Measurements from ENCODE around the gene BDH2. TPM values are rescaled to one million over a fixed set of nuclear protein-coding genes. Genes with fewer than 3 reads are reported as not detected.

The BDH2 gene
- total and polyA plus RNA-seq, 2 of the 4 experiments (the other 2 are of a cell fraction): 49.7 to 52.2 TPM

GRCh38 chr4:103097112-103097511 lies 2.5 kb downstream of the BDH2 start:
- intact Hi-C loops (cut with micrococcal nuclease) (loop anchor here (10.0 kb wide), 1 partner anchor 752 kb away; the partner anchor contains the start of gene SLC39A8), in situ Hi-C loops (cut with MboI; ENCODE audit: low sequenced_read_pairs) (loop anchor here (10.0 kb wide), 1 partner anchor 652 kb away; no protein-coding TSS in a partner anchor), dilution Hi-C loops (cut with HindIII; ENCODE audit: low sequenced_read_pairs, unreplicated experiment) (no loop called here)
- H4K5ac ChIP-seq (ENCODE audit: low read depth, low read length): no peak overlapping the region
- no peak overlapping the region for H3K23ac ChIP-seq (ENCODE audit: low read depth, low read length)
- no CpG with 5 or more reads among the region's 2 CpGs for WGBS, 2 experiments (ENCODE audit: extremely low coverage in 2 of 2, insufficient read length in 1 of 2)
- no peaks in the 10 kb centered on the region for H3K9me3 ChIP-seq (ENCODE audit: control insufficient read depth, insufficient read depth, low read length)
- no peaks in the 10 kb centered on the region for H4K20me1 ChIP-seq (ENCODE audit: insufficient read depth, low read length)
- BruUV-seq (replicated peaks): no TSS peak
- peaks cover 15 to 21% of the 10 kb centered on the region in 2 experiments for H3K79me1 ChIP-seq (ENCODE audit: low read depth in 1 of 2, low read length in 2 of 2)
- H3K27me3 ChIP-seq (ENCODE audit: control insufficient read depth, insufficient read depth, low read length): no peaks in the 10 kb centered on the region
- DNase-seq (no peak), ATAC-seq (ENCODE audit: low read depth) (no peak)
- no peak overlapping the region for H3K14ac ChIP-seq (replicated peaks; ENCODE audit: low read depth, low read length)
- H3K4me2 ChIP-seq (ENCODE audit: low read depth, low read length): no peak overlapping the region
- TF ChIP-seq RCOR1 (IDR thresholded peaks at IDR 0.05; ENCODE audit: insufficient replicate concordance, low read length) (no peak), POLR2A (IDR thresholded peaks at IDR 0.05; ENCODE audit: low read depth, low read length) (no peak), USF2 (IDR thresholded peaks at IDR 0.05; ENCODE audit: low read depth, low read length) (no peak), FOS (IDR thresholded peaks at IDR 0.05; ENCODE audit: low read depth, low read length) (no peak), RAD21 (IDR thresholded peaks at IDR 0.05; ENCODE audit: low read length) (no peak), BHLHE40 (IDR thresholded peaks at IDR 0.05; ENCODE audit: low read depth, low read length) (no peak), NFE2L2 (IDR thresholded peaks at IDR 0.05; ENCODE audit: low read depth, low read length) (no peak), MXI1 (IDR thresholded peaks at IDR 0.05; ENCODE audit: borderline replicate concordance, low read depth, low read length) (no peak), MAZ (IDR thresholded peaks at IDR 0.05; ENCODE audit: borderline replicate concordance, low read depth, low read length) (no peak), RFX5 (IDR thresholded peaks at IDR 0.05; ENCODE audit: low read depth, low read length) (no peak), CHD1 (IDR thresholded peaks at IDR 0.05; ENCODE audit: low read depth, low read length) (no peak), CTCF (conservative IDR thresholded peaks at IDR 0.05; ENCODE audit: low read depth, low read length) (no peak), MAFK (IDR thresholded peaks at IDR 0.05; ENCODE audit: low read depth, low read length) (no peak), CEBPB (IDR thresholded peaks at IDR 0.05; ENCODE audit: low read depth, low read length) (no peak), SMC3 (IDR thresholded peaks at IDR 0.05; ENCODE audit: low read depth, low read length) (no peak)
- TF ChIP-seq, protein P1, sequence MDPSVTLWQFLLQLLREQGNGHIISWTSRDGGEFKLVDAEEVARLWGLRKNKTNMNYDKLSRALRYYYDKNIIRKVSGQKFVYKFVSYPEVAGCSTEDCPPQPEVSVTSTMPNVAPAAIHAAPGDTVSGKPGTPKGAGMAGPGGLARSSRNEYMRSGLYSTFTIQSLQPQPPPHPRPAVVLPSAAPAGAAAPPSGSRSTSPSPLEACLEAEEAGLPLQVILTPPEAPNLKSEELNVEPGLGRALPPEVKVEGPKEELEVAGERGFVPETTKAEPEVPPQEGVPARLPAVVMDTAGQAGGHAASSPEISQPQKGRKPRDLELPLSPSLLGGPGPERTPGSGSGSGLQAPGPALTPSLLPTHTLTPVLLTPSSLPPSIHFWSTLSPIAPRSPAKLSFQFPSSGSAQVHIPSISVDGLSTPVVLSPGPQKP (IDR thresholded peaks at IDR 0.05; ENCODE audit: borderline replicate concordance, low read depth, low read length): no peak
- no peak overlapping the region for H3K4me3 ChIP-seq (ENCODE audit: insufficient read depth, low read depth, low read length)
- peaks cover 2% of the 10 kb centered on the region; the same call in 1 of the 2 replicates for H3K36me3 ChIP-seq (ENCODE audit: control insufficient read depth, insufficient read depth, low read length)
- H2BK120ac ChIP-seq (ENCODE audit: low read depth, low read length): no peak overlapping the region
- peaks cover 5% of the 10 kb centered on the region for H3K4me1 ChIP-seq (ENCODE audit: control insufficient read depth, insufficient read depth, low read length)
- no peak overlapping the region for H2BK5ac ChIP-seq (ENCODE audit: low read depth, low read length, poor library complexity, severe bottlenecking)
- no peak overlapping the region for H3K27ac ChIP-seq (ENCODE audit: insufficient read depth, low read length)
- no peak overlapping the region for H2AK5ac ChIP-seq (ENCODE audit: low read depth, low read length)
- H3K4ac ChIP-seq (ENCODE audit: low read depth, low read length): no peak overlapping the region
- no peak overlapping the region for H3K9ac ChIP-seq (ENCODE audit: low read depth, low read length)
- no peak overlapping the region for H4K91ac ChIP-seq (ENCODE audit: insufficient read depth, low read depth, low read length)
- no peak overlapping the region for H2AK9ac ChIP-seq (replicated peaks; ENCODE audit: low read depth, low read length, poor library complexity)
- no peak overlapping the region for H3K18ac ChIP-seq (ENCODE audit: low read depth, low read length)
- POLR2A ChIA-PET (ENCODE audit: unreplicated experiment): no interaction called here
- H2BK15ac ChIP-seq (ENCODE audit: low read depth, low read length): no peak overlapping the region
- H3K9me1 ChIP-seq (ENCODE audit: insufficient read depth, low read length): peaks cover 4% of the 10 kb centered on the region
- no peak overlapping the region for H2AFZ ChIP-seq (replicated peaks; ENCODE audit: low read length, poor library complexity)
- H3K56ac ChIP-seq (ENCODE audit: extremely low read depth, insufficient read depth, low read length): no peak overlapping the region
- H4K8ac ChIP-seq (ENCODE audit: low read depth in 2 of 2, low read length in 2 of 2): no peak overlapping the region
- CTCF ChIA-PET: interaction anchor here (0.8 kb wide), 1 partner anchor 22 kb away, joined by 3 read pairs; no protein-coding TSS in a partner anchor
- no peak overlapping the region for H2BK20ac ChIP-seq (ENCODE audit: low read depth, low read length)

Data from IMR-90 (cell line).